SK-N-DZ (cell line): ENCODE data around the gene ZNF280B.
"Not testable (repeated sequence)": the region's sequence is repeated elsewhere in the genome, so short reads cannot be mapped to it uniquely, and the experiment has no call there.

Source experiments
- DNase-seq: peaks from one replicate; pipeline ENCODE4 v3.0.0-alpha.2; 2015; ENCODE audit warnings: low spot score

Gene ZNF280B

DNA sequence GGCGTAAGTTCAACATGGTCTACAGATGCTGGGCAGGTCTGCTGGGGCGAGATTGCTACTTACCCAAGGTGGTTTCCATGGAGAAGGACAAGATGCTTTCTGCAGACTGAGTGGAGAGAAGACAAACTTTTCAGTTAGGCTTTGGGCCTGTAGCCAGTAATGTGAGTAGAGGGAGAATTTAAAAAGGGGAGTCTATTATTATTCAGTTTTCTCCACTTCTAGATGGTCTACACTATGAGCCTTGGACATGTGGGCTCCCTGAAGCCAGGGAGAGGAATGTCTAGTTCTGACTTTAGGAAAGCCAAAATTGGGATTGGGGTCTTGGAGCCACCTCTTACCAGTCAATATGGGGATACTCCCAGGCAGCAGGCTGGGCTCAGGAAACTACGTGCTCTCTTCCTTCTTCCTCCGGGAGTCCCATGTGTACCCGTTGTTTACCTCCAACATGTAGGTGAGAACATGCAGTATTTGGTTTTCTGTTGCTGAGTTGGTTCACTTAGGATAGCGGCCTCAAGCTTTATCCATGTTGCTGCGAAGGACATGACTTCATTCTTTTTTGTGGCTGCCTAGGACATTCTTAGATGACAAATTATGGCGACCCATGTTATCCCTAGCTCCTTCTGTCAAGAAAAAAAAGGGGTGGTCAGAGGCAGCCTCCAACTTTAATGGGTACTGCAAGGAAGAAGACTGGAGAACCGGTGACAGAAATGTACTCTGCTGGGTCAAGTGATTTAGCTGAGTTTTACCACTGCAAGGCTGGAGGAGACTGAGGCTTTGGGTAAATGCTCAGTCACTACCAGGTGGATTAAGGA is 26.3 kb upstream of the ZNF280B start:
- DNase-seq: no peak

DNA sequence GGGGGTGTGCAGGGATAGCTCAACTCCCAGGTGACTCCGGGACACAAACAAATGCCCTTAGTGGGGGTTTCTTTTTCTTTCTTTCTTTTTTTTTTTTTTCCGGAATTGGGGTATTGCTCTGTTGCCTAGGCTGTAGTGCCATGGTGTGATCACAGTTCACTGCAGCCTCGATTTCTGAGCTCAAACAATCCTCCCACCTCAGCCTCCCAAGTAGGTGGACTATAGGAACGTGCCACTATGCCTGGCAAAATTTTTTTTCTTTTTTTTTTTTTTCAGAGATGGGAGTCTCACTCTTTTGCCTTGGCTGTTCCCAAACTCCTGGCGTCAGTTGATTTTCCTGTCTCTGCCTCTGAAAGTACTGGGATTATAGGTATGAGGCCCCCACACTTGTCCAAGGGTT is 25.3 kb upstream of the ZNF280B start:
- no peak for DNase-seq

DNA sequence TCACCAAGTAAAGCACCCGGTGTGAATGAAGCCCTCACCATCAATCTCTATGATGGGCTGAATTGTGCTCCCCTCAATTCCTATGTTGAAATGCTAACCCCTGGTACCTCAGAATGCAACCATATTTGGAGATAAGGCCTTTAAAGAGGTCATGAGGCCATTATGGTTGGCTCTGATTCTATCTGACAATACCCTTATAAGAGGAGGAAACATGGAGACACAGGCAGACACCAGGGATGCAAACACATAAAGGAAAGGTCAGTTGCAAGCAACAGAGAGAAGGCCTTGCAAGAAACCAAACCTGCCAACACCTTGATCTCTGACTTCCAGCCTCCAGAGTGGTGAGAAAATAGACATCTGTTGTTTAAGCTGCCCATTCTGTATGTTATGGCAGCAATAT is 24.9 kb upstream of the ZNF280B start:
- DNase-seq: no peak

DNA sequence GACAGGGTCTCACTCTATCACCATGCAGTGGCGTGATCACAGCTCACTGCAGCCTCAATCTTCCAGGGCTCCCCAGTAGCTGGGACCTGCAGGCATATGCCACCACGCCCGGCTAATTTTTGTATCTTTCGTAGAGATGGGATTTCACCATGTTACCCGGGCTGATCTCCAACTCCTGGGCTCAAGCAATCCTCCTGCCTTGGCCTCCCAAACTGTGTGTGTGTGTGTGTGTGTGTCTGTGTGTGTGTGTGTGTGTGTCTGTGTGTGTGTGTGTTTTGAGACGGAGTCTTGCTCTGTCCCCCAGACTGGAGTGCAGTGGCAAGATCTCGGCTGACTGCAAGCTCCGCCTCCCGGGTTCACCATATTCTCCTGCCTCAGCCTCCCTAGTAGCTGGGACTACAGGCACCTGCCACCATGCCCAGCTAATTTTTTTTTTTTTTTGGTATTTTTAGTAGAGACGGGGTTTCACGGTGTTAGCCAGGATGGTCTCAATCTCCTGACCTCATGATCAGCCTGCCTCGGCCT is 24.1 kb upstream of the ZNF280B start:
- DNase-seq: not testable (repeated sequence)

DNA sequence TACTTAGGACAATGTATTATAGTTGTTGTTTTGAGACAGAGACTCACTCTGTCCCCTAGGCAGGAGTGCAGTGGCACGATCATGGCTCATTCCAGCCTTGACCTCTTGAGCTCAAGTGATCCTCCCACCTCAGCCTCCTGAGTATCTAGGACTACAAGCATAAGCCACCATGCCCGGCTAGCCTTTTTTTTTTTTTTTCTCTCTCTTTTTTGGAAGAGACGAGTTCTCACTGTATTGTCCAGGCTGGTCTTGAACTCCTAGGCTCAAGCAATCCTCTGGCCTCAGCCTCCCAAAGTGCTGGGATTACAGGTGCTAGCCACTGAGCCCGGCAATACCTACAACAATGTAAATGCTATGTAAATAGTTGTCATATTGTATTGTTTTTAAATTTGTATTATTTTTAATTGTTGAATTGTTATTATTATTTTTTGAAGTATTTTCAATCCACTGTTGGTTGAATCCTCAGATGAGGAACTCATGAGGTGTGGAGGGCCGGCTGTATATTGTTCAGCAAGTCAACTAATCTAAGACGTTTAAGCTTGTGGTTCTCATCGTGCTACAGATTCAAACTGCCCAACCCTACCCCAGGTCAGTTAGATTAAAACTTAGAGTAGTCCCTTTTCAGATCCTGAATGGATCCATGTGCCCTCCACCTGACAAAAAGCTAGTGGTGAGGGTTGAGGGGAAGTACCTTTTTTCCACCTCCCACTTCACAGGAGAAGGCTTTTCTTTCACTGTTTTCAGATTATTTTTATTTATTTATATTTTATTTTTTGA is 23.4 kb upstream of the ZNF280B start:
- no peak for DNase-seq

DNA sequence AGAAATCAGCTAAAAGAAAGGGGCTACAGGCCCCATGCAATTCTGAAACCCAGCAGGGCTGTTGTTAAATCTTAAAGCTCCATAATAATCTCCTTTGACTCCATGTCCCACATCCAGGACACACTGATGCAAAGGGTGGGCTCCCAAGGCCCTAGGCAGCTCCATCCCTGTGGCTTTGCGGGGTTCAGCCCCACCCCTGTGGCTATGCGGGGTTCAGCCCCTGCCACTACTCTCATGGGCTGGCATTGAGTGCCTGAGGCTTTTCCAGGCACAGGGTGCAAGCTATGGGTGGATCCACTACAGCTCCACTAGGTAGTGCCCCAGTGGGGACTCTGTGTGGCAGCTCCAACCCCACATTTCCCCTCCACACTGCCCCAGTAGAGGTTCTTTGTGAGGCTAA is 20.2 kb upstream of the ZNF280B start:
- DNase-seq: no peak

DNA sequence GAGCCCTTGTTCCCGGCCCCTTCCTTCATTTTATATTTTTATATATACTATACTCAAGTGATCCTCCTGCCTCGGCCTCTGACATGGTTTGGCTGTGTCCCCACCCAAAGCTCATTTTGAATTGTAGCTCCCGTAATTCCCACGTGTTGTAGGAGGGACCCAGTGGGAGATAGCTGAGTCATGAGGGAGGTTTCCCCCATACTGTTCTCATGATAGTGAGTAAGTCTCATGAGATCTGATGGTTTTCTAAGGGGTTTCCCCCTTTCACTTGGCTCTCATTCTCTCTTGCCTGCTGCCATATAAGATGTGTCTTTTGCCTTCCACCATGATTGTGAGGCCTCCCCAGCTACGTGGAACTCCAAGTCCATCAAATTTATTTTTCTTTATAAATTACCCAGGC is 18.8 kb upstream of the ZNF280B start:
- DNase-seq: no peak

DNA sequence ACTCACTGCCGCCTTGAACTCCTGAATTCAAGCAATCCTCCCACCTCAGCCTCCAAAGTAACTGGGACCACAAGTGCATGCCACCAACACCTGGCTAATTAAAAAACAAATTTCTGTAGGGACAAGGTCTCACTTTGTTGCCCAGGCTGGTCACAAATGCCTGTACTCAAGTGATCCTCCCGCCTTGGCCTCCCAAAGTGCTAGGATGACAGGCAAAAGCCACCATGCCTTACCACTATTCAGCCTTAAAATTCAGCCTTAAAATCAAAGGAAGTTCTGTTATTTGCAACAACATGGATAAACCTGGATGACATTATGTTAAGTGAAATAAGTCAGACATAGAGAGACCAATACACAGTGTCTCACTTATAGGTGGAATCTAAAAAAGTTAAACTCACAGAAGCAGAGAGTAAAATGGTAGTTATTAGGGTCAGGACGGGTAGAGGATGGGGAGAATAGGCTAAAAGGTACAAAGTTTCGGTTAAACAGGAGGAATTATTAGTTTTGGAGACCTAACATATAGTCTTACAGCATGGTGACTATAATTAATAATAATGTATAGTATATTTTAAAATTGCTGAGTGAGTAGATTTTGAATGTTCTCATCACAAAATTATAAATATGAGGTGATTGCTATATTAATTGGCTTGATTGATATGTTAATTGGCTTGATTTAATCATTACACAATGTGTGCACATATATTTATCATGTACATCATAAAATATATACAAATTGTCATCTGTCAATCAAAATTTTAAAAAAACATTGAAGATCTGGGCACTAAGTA is 17.8 kb upstream of the ZNF280B start:
- DNase-seq: no peak

DNA sequence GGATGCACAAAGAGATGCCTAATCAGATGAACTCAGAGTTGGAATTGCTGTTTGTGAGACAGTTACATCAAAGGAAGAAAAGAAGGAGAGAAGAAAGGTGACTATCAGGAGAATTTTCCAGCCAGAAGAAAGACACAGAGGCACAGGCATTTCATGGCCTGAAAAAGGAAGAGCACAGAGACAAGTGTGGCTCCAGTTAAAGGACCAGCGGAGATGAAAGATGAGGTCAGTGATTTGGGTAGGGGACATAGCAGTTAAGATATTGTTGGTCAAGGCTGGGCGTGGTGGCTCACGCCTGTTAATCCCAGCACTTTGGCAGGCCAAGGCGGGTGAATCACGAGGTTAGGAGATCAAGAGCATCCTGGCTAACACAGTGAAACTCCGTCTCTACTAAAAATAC is 15.0 kb upstream of the ZNF280B start:
- DNase-seq: no peak

DNA sequence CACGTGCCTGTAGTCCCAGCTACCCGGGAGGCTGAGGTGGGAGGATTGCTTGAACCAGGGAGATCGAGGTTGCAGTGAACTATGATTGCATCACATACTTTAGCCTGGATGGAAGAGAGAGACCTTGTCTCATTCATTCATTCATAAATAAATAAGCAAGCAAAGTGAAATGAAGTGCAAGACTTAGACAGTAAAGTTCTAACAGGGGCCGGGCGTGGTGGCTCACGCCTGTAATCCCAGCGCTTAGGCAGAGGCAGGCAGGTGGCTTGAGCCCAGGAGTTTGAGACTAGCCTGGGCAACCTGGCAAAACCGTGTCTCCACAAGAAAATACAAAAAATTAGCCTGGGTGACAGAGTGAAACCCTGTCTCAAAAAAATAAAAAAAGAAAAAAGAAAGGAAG is 13.1 kb upstream of the ZNF280B start:
- DNase-seq: no peak

DNA sequence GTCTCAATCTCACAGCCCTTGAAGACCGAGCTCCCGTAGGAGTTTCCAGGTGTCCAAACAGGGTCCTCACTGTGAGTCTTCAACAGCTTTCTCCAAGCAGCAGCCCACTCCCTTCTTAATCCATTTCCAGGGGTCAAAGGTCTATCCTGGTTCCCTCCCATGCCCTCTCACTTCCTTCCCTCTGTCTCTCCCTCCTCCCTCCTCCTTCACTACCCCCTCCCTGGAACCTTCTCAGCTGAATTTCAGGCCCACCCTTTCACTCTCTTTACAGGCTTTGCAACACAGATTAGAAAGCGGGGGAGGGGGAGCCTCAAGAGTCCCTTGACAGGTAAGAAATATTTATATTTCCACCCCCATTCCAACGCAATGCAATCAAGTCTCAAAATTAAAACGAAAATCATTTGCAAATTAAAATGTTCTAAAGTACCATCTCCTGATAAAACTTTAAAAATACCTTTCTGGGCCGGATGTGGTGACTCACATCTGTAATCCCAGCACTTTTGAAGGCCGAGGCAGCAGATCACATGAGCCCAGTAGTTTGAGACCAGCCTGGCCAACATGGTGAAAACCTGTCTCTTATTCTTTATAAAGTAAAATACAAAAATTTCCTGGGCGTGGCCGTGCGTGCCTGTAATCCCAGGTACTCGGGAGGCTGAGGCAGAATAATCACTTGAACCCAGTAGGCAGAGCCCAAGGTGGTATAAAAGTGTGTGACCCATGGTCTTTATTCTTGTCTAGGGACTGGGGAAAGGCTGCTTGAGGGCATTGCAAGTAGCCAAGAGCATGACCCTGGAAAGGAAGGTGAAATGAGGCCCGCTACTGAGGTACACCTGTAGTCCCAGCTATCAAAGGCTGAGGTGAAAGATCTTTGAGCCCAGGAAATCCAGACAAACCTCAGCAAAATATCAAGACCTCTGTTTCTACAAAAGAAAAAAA is 12.4 kb upstream of the ZNF280B start:
- no peak for DNase-seq

DNA sequence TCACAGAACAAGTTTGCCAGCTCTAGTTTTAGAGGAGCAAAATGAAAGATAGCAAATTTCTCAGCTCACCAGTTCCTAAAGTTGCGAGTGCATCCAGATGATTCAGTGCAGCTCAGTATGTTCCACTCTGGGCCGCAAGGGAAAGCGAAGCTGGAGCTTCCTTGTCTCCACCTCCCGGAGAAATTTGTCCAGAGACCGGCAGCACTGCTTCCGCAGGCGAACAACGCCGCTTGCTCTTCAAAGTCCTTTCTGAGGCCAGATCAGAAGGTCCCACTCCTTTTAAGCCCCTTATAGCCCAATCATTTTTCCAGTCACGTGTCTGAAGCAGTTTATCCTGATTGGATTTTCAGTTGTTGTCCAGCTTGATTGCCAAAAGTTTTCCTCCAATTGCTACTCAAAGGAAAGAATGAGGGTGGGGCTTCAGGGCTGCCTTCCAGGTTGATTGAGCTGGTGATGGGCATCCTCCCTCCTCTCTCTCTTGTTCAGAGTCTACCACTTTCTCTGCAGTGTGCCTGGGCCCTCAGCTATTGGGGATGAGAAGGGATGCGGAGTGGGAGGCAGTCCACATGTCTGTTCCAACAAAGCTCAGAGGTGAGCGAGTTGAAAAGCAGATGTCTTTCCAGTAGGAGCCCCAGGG is 11.6 kb upstream of the ZNF280B start, which contains the start of gene ZNF280A:
Gene ZNF280A (minus strand): TSS at position 251 of the 637 bp plus-strand sequence. CDS start 4,640 bp downstream, outside the sequence.
- DNase-seq: peak; percentile 90

DNA sequence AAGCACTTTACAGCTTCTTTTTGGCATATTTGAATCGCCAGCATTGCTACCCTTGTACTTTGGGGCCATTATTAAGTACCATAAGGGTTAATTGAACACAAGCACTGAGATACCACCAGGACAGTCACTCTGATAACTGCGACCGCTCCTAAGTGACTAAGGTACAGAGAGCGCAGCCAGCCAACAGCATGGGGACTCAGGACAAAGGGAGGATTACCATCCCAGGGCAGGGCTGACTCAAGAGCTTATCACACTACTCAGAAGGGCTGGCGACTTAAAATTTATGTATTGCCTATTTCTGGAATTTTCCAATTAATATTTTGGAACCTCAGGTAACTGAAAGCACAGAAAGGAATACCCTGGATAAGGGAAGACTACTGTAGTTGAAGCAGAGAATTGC is 11.0 kb upstream of the ZNF280B start:
- DNase-seq: peak; percentile 36

DNA sequence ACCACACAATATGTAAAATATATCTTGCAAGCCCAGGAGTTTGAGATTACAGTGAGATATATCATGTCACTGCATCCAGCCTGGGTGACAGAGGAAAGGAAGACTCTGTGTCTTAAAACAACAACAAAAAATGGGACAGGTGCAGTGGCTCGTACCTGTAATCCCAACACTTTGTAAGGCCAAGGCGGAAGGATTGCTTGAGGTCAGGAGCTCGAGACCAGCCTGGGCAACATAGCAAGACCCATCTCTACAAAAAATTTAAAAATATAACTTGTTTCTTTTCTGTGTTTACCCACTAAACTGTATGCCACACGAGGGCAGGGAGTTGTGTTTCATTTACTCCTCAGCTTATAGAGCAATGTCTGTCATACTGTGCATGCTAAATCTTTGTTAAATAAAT is 8.4 kb upstream of the ZNF280B start:
- DNase-seq: no peak

DNA sequence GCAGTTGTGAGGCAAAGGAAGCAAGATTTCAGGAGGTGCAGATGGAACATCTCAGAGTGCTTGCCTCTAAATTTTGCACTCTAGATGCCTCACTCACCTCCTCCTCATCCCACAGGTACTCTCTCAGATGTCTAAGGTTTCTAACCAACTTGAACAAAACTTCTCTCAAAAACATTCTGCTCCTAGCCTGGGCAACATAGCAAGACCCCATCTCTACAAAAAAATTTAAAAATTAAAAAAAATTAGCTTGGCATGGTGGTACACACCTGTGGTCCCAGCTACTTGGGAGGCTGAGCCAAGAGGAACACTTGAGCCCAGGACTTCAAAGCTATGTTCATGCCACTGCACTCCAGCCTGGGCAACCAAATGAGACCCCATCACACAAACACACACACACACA is 7.3 kb upstream of the ZNF280B start:
- DNase-seq: no peak

DNA sequence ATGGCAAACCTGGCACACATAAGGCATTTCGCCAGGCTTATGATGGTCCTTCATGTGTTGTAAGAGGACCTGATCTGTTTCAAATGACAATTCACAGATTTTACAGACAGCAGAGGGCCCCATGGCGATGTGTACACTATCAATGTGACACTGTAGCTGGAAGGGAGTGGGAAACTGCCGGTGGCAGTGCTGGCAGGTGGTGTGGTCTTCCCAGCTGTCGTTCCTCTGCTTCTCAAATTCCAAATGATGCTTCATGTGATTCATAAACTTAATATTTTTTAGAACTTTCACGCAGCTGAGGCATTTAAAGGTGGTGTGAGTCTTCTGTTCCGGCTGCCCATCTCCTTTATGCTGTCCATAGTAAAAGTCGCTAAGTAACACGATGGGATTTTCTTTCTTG is 5.9 kb upstream of the ZNF280B start:
- peak; percentile 13 for DNase-seq

DNA sequence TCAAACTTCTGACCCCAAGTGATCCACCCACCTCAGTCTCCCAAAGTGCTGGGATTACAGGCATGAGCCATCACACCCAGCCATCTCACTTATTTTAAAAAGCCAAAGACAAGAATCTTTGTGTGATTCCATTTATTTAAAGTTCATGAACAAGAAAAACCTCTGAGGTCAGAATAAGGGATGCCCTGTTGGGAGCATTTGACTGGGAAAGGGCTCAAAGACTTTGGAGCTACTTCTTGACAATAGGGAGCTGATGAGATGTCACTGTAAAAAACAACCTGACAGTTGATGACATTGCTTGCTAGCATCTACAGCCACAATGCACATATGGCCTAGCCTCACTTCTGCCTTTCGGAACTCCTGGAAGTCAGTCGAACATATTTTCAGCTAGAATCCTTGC is 5.1 kb upstream of the ZNF280B start:
- no peak for DNase-seq

DNA sequence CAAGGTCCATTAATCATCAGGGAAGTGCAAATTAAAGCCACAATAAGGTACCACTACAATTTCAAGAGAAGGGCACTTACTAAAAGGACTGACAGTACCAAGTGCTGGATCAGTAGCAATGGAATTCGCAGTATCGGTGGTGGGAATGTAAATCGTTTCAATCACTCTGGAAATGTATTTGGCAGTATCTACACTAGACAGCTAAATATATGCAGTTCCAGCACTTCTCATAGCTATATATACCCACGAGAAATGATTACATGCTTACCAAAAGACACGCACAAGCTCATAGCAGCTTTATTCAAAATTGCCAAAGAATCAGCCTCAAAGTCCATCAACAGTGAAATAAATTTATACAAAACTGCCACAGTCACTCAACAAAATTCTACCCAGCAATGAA is 4.4 kb upstream of the ZNF280B start:
- DNase-seq: no peak

DNA sequence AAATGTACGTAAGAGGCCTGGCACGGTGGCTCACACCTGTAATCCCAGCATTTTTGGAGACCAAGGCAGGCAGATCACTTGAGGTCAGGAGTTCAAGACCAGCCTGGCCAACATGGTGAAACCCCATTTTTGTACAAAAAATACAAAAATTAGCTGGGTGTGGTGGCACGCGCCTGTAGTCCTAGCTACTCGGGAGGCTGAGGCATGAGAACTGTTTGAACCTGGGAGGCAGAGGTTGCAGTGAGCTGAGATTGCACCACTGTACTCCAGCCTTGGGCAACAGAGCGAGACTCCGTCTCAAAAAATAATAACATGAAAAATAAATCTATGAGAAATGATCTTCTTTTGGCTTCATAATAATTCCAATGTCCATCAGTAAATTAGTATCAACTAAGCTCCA is 2.3 kb upstream of the ZNF280B start:
- DNase-seq: not testable (repeated sequence)

DNA sequence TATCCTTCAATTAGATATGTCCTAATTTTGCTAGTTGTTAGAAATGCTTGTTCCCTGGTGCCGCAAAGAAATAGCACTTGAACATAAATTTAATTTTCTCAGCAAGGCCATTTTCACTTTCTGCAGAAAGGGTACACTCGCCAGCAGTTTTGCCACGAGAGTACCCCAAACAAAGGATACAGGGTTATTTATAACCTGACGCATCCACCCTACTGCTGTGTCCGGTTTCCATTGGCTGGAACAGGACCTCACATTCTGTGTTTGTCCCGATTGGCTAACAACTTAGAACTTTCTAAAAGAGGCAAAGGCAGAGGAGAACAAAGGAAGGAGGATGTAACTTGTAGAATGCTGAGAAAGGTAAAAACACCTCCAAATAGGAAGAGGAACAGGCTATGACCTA is 1.4 kb upstream of the ZNF280B start:
- not testable (repeated sequence) for DNase-seq
